SK-N-SH (cell line): Measurements from ENCODE around the gene TM9SF3. TPM values are rescaled to one million over a fixed set of nuclear protein-coding genes. Genes with fewer than 3 reads are reported as not detected.

Source experiments
- CTCF ChIA-PET: fragments of 300-600, 350-600 bp; formaldehyde crosslinking; extraction: SDS; loops from one replicate; lab custom pipeline; 2021; lab: Yijun Ruan, JAX
- POLR2A ChIA-PET: fragments of 350-600 bp; sonication (Branson Sonifier 250); formaldehyde crosslinking; extraction: SDS; loops from one replicate; lab custom pipeline; 2020; ENCODE audit warnings: antibody characterized with exemption, inconsistent platforms; lab: Yijun Ruan, JAX
- DNase-seq: peaks from one replicate; pipeline ENCODE4 v3.0.0; 2012
- H2AFZ ChIP-seq: fragments of 200-600 bp; sonication (generic); 2 replicates; pipeline ENCODE4 v1.8.1; 2016; ENCODE audit warnings: antibody characterized with exemption, mild to moderate bottlenecking, low read depth
- H3F3A ChIP-seq: fragments of 200-600 bp; sonication (generic); replicated peaks from 2 replicates; pipeline ENCODE3; 2016; ENCODE audit warnings: antibody characterized with exemption, mild to moderate bottlenecking; ENCODE audit not compliant: insufficient read depth
- H3K27ac ChIP-seq, 2 experiments: fragments of 200-500 bp in 1 of 2; fragments of 200-600 bp in 1 of 2; sonication (Bioruptor generic) in 1 of 2; sonication (generic), shearing (Covaris generic) in 1 of 2; 2 replicates each; pipeline versions ENCODE4 v1.5.1 to v1.6.1; 2014 to 2016; ENCODE audit warnings: low read depth in 2 of 2, inconsistent platforms in 1 of 2, low read length in 1 of 2, mild to moderate bottlenecking in 1 of 2, mixed read lengths in 1 of 2
- H3K27me3 ChIP-seq: fragments of 200-600 bp; sonication (generic), shearing (Covaris generic); 2 replicates; pipeline ENCODE4 v1.6.1; 2016; ENCODE audit warnings: mixed run types; ENCODE audit not compliant: insufficient read depth
- H3K36me3 ChIP-seq, 2 experiments: fragments of 200-500 bp in 1 of 2; fragments of 200-600 bp in 1 of 2; sonication (Bioruptor generic) in 1 of 2; sonication (generic) in 1 of 2; replicated peaks in 1 of 2; 2 replicates each; pipeline versions ENCODE3 to v1.5.1; 2014 to 2016; ENCODE audit warnings: low read length in 1 of 2, mild to moderate bottlenecking in 1 of 2; ENCODE audit not compliant: insufficient read depth in 2 of 2, control insufficient read depth in 1 of 2
- H3K4me1 ChIP-seq, 2 experiments: fragments of 200-500 bp in 1 of 2; fragments of 200-600 bp in 1 of 2; sonication (Bioruptor generic) in 1 of 2; sonication (generic), shearing (Covaris generic) in 1 of 2; 2 replicates each; pipeline versions ENCODE4 v1.5.1 to v1.6.1; 2014 to 2016; ENCODE audit warnings: low read depth in 1 of 2, low read length in 1 of 2, mixed run types in 1 of 2; ENCODE audit not compliant: insufficient read depth in 2 of 2, control insufficient read depth in 1 of 2
- H3K4me2 ChIP-seq: fragments of 200-600 bp; sonication (generic), shearing (Covaris generic); 2 replicates; pipeline ENCODE4 v1.6.1; 2017; ENCODE audit warnings: mixed run types
- H3K4me3 ChIP-seq, 2 experiments: fragments of 200-500 bp in 1 of 2; fragments of 200-600 bp in 1 of 2; sonication (Bioruptor generic) in 1 of 2; sonication (generic), shearing (Covaris generic) in 1 of 2; 2 replicates each; pipeline versions ENCODE4 v1.5.1 to v1.8.1; 2014 to 2016; ENCODE audit warnings: low read depth in 2 of 2, inconsistent platforms in 1 of 2, low read length in 1 of 2, mild to moderate bottlenecking in 1 of 2, mixed read lengths in 1 of 2, moderate library complexity in 1 of 2
- H3K79me2 ChIP-seq: fragments of 200-600 bp; sonication (generic); 2 replicates; pipeline ENCODE4 v1.8.1; 2017; ENCODE audit warnings: mild to moderate bottlenecking; ENCODE audit not compliant: insufficient read depth
- H3K9ac ChIP-seq: fragments of 200-600 bp; sonication (generic); 2 replicates; pipeline ENCODE4 v1.6.1; 2017; ENCODE audit warnings: mixed run types
- H3K9me2 ChIP-seq: fragments of 200-600 bp; sonication (generic); 2 replicates; pipeline ENCODE4 v1.6.1; 2017; ENCODE audit warnings: mixed run types
- H3K9me3 ChIP-seq: fragments of 200-600 bp; sonication (generic); 2 replicates; pipeline ENCODE4 v1.6.1; 2017; ENCODE audit warnings: mixed run types, mild to moderate bottlenecking, moderate library complexity
- H4K20me1 ChIP-seq: fragments of 200-600 bp; sonication (generic); 2 replicates; pipeline ENCODE4 v1.6.1; 2017; ENCODE audit warnings: mild to moderate bottlenecking, mixed run types; ENCODE audit not compliant: insufficient read depth
- ELF1 ChIP-seq: IDR thresholded peaks from 2 replicates; pipeline ENCODE4 v1.4.0; 2012
- EZH2phosphoT487 ChIP-seq: fragments of 200-600 bp; sonication (generic); IDR thresholded peaks from 2 replicates; pipeline ENCODE4 v1.6.1; 2017; ENCODE audit warnings: low read depth, mixed run types, mild to moderate bottlenecking, antibody characterized with exemption, moderate library complexity, borderline replicate concordance
- FOSL2 ChIP-seq: IDR thresholded peaks from 2 replicates; pipeline ENCODE4 v1.4.0; 2012; ENCODE audit warnings: low read depth, mild to moderate bottlenecking, moderate library complexity, borderline replicate concordance
- FOXM1 ChIP-seq: IDR thresholded peaks from 2 replicates; pipeline ENCODE4 v1.4.0; 2012; ENCODE audit warnings: low read depth, mild to moderate bottlenecking
- MEF2A ChIP-seq: IDR thresholded peaks from 2 replicates; pipeline ENCODE4 v1.4.0; 2012; ENCODE audit warnings: low read depth, borderline replicate concordance
- MXI1 ChIP-seq: IDR thresholded peaks from 2 replicates; pipeline ENCODE4 v1.6.1; 2012; ENCODE audit warnings: mild to moderate bottlenecking, low read depth, low read length, improper control_type of control experiment
- RCOR1 ChIP-seq: fragments of 150-350 bp; IDR thresholded peaks from 2 replicates; pipeline ENCODE4 v1.6.1; 2017; ENCODE audit warnings: antibody characterized with exemption, low read length
- RFX5 ChIP-seq: IDR thresholded peaks from 2 replicates; pipeline ENCODE4 v1.6.1; 2012; ENCODE audit warnings: mild to moderate bottlenecking, improper control_type of control experiment, low read length
- TEAD4 ChIP-seq: IDR thresholded peaks from 2 replicates; pipeline ENCODE4 v1.4.0; 2012; ENCODE audit warnings: mild to moderate bottlenecking, borderline replicate concordance; ENCODE audit not compliant: insufficient read depth
- YY1 ChIP-seq: IDR thresholded peaks from 2 replicates; pipeline ENCODE4 v1.4.0; 2012; ENCODE audit warnings: low read depth, mild to moderate bottlenecking
- WGBS: methylation state at CpG from one replicate; pipeline ENCODE4 v1.1.6; 2017; ENCODE audit warnings: low lambda C conversion rate; 5-methylcytosine and 5-hydroxymethylcytosine counted together
- polyA plus RNA-seq, 3 experiments: library from polyadenylated mRNA; depleted of rRNA; stranded (reverse); fragments of >200 nt; gene quantifications; 2 replicates each; pipeline ENCODE4 v1.2.3, GENCODE V29; 2012
- TF ChIP-seq, protein P1 (sequence below): IDR thresholded peaks from 2 replicates; pipeline ENCODE4 v1.4.0; 2012; ENCODE audit warnings: low read depth, borderline replicate concordance
- TF ChIP-seq, protein P2 (sequence below): fragments of 150-350 bp; IDR thresholded peaks from 2 replicates; pipeline ENCODE4 v1.6.1; 2017; ENCODE audit warnings: antibody characterized with exemption, low read length, low read depth, borderline replicate concordance
- TF ChIP-seq, protein P3 (sequence below): fragments of 150-350 bp; IDR thresholded peaks from 2 replicates; pipeline ENCODE4 v1.6.1; 2016; ENCODE audit warnings: mild to moderate bottlenecking, low read depth, low read length

Gene TM9SF3
- polyA plus RNA-seq, 1 of the 3 experiments (the other 2 are of a cell fraction), result 24.9 TPM

DNA sequence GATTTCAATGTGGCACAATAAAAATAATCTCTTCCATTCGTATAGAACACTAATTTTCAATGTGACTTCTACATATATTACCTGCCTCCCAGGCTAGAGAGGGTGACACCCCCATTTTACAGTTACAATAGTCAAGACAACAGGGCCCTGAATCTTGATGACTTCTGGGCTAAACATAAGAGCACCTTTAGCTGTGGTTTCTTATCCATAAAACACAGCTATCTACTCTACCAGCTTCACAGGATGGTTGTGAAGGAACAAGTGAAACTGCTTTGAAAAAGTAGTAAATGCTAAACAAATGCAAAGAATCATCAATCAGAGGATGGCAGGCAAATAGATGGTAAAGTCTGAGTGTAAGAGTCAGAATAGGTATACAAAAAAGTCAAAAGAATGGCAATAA lies 69.5 kb downstream of the TM9SF3 start (continued):
- TF ChIP-seq, protein P1, sequence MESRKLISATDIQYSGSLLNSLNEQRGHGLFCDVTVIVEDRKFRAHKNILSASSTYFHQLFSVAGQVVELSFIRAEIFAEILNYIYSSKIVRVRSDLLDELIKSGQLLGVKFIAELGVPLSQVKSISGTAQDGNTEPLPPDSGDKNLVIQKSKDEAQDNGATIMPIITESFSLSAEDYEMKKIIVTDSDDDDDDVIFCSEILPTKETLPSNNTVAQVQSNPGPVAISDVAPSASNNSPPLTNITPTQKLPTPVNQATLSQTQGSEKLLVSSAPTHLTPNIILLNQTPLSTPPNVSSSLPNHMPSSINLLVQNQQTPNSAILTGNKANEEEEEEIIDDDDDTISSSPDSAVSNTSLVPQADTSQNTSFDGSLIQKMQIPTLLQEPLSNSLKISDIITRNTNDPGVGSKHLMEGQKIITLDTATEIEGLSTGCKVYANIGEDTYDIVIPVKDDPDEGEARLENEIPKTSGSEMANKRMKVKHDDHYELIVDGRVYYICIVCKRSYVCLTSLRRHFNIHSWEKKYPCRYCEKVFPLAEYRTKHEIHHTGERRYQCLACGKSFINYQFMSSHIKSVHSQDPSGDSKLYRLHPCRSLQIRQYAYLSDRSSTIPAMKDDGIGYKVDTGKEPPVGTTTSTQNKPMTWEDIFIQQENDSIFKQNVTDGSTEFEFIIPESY, result no peak
- no peak for TF ChIP-seq MEF2A
- no peak for TF ChIP-seq FOSL2
- TF ChIP-seq EZH2phosphoT487, result no peak

DNA sequence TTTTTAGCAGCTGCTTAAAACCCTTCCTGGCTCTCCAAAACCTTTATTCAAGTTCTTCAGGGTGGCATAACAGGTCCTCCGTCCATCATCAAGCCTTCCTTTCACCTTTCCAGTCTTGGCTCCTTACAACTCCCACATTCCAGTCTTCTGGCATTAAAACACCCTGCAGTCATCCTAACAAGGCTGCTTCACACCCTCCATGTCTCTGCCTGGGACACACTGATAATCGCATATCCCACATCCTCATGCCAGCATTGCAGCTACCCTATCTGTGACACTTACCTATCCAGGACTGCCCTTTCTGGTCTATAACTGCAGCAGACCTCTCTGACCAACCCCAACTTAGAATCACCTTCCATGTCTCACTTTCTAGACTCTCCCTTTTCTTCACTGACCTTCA lies 70.5 kb downstream of the TM9SF3 start:
- H3K27me3 ChIP-seq, result no peaks in the 10 kb centered on the region; the same call in 1 of the 2 replicates
- H3K9ac ChIP-seq, result no peak overlapping the region
- ChIA-PET CTCF (interaction anchor here (1.0 to 9.0 kb wide), 3 partner anchors 9 to 141 kb away, joined by 4 to 159 read pairs (median 10); no protein-coding TSS in a partner anchor), POLR2A (no interaction called here)
- no peak overlapping the region for H3K27ac ChIP-seq
- H3F3A ChIP-seq, result peaks cover 36% of the 10 kb centered on the region
- no peak overlapping the region for H3K4me2 ChIP-seq
- no peak for DNase-seq
- H3K9me3 ChIP-seq, result no peaks in the 10 kb centered on the region
- H3K4me1 ChIP-seq, result peaks cover 11 to 26% of the 10 kb centered on the region in 2 experiments; a peak in 3 of 4 replicates
- no peaks in the 10 kb centered on the region for H3K79me2 ChIP-seq
- H4K20me1 ChIP-seq, result peaks cover 9% of the 10 kb centered on the region; the same call in 1 of the 2 replicates
- H2AFZ ChIP-seq, result no peak overlapping the region
- H3K9me2 ChIP-seq, result no peaks in the 10 kb centered on the region
- 100% methylated on average over 2 of the region's 2 CpGs for WGBS
- peaks cover 35% of the 10 kb centered on the region in 2 experiments for H3K36me3 ChIP-seq
- TF ChIP-seq MEF2A (no peak), ELF1 (no peak), YY1 (no peak), TEAD4 (no peak), RCOR1 (no peak), FOXM1 (no peak), RFX5 (no peak), MXI1 (no peak)
- TF ChIP-seq, protein P2, sequence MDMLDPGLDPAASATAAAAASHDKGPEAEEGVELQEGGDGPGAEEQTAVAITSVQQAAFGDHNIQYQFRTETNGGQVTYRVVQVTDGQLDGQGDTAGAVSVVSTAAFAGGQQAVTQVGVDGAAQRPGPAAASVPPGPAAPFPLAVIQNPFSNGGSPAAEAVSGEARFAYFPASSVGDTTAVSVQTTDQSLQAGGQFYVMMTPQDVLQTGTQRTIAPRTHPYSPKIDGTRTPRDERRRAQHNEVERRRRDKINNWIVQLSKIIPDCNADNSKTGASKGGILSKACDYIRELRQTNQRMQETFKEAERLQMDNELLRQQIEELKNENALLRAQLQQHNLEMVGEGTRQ, result no peak
- TF ChIP-seq, protein P3, sequence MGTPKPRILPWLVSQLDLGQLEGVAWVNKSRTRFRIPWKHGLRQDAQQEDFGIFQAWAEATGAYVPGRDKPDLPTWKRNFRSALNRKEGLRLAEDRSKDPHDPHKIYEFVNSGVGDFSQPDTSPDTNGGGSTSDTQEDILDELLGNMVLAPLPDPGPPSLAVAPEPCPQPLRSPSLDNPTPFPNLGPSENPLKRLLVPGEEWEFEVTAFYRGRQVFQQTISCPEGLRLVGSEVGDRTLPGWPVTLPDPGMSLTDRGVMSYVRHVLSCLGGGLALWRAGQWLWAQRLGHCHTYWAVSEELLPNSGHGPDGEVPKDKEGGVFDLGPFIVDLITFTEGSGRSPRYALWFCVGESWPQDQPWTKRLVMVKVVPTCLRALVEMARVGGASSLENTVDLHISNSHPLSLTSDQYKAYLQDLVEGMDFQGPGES, result no peak
- no peak overlapping the region for H3K4me3 ChIP-seq
